ELF-1 (cell line): ENCODE results near the gene CAMK1G.
A peak's percentile ranks its signal among the peaks of the same experiment; 100 is the strongest.

Source experiments
- DNase-seq: peaks from one replicate; pipeline ENCODE4 v3.0.0-alpha.2; 2016; ENCODE audit warnings: low read depth, low spot score

CAMK1G gene

DNA sequence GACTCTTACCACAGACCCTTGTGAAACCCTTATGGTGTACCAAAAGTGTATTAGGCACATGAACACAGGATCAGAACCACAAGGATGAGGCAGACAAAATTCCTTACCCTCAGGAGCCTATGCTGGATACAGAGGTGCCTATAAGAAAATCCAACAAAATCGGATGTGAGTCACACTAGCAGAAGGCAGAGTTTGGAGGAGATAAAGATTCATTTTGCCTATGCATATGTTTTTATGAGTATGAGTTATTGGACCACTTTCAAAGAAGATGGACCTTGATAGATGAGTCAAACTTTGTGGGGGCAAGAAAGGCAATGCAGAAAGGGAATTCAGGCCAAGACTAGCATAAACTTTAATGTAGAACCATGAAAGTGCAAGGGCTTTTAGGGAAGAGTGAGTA, 17.0 kb downstream of the CAMK1G start:
- DNase-seq, result no peak

DNA sequence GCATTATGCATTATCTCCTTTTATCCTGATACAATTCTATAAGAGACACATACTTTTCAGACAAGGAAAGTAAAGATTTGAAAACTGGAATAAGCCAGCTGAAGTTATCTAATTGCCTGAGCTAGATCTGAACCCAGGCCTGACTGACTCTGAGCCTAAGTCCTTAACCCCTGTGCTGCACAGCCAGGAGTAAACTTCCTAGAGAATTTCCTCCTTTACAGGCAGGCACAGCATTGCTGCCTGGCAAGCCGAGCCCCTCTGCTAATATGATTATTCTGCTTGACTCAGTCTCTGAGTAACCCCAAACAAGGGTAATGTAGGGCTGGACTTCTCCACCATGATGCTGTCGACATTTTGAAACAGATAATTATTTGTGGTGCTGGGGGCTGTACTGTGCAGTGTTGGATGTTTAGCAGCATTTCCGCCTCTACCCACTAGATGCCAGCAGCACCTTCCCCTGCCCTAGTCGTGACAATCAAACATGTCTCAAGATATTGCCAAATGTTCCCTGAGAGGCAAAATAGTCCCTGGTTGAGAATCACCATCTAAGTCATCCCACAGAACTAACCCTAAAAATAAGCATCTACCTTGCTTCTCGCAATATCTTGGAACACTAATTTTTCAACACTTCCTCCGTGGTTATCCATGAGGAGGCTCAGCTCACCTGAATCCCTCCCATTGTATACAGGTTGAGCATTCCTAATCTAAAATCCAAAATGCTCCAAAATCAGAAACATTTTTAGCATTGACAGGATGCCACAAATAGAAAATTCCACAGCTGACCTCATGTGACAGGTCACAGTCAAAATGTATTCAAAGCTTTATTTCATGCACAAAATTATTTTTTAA, 18.5 kb downstream of the CAMK1G start:
- DNase-seq, result peak; percentile 43

DNA sequence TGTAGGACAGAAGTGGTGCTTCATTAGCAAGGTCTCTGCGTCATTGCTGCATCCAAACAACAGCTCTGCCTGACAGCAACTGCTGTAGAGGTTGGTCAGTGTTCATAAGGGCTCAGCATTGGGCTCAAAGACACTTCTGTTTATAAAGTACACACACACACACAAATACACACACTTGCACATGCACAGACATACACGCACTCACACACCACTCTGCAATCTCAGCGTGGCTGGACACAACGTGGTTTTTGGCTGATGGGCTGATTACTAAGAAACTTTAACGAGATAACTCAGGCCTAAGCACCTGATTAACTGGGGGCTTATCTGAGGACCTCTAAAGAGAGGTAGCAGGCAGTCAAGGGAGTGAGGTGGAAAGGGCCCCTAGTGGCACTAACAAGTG, 20.4 kb downstream of the CAMK1G start:
- DNase-seq, result no peak

DNA sequence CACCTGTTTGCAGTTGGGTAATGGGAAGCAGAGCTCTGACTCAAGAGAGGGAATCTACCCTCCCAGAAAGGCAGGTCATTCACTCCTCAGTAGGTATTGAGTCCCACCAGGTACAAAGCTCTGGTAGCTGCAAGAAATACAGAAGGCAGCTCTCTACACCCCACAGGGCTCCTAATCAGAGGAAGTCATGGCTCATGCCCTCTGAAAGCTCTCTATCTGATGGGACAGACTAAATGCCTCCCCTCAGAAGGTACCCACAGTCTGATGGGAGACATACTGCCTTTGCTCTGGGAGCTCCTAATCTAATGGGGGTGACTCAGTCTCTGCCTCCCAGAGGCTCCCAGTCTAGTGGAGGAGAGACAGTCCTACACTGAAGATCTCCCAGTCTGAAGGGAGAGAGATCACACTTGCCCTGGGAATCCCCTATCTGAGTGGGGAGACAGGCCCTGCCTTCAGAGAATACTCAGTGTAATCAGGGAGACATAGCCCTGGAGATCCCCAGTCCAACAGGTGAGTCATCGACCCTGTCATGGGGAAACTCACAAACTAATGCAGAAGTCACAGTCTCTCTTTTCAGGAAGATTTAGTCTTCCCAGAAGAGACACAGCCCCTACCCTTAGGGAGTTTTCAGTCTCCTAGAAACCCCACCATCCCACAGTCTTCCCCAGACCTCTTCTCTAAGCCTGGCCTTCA, 23.7 kb downstream of the CAMK1G start:
- DNase-seq, result no peak

DNA sequence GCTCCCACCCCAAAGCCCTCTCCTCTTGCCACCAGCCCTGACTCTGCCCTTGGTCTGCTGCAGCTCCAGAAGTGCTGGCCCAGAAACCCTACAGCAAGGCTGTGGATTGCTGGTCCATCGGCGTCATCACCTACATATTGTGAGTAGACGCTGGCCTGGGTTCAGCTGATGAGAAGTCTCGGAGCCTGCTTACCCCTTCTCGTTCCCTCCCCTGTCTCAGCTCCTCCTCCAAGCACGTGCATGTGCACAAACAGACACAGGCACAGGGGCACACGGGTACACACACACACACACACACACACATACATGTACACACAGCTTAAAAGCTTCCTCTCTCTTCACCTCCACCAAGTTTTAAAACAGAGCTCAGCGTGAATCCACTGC, 24.3 kb downstream of the CAMK1G start:
- no peak for DNase-seq

DNA sequence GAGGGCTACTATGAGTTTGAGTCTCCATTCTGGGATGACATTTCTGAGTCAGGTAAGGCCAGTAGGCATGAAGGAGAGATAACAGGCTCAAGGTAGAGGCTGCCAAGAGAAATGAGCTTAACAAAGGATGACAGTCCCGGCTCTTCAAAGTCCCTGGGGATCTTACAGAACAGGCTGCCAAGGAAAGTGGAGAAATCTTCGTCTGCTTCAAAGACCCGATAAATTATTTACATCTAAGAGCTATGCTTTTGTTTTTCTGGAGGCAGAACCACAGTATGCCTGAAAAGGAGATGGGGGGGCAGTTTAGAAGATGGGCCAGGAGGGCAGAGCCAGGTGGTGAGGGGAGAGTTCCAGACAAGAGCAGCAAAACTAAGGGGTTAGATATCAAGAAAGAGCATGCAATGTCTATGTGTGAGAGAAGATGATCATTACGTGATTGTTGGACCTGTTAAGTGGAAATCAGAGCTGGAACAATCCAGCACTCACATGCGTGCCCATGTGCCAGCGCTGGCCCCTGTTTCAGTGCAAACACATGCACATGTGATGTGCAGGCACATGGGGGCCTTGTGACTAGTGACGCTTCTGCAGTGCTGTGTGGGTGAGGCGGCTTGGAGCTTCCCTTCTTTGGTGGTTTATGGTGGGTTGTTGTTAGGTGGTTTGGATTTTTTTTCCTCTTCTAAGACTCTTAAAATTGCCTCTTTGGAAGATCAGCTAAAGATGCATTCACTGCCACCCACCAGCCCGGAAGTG, 25.7 kb downstream of the CAMK1G start:
- DNase-seq, result no peak

DNA sequence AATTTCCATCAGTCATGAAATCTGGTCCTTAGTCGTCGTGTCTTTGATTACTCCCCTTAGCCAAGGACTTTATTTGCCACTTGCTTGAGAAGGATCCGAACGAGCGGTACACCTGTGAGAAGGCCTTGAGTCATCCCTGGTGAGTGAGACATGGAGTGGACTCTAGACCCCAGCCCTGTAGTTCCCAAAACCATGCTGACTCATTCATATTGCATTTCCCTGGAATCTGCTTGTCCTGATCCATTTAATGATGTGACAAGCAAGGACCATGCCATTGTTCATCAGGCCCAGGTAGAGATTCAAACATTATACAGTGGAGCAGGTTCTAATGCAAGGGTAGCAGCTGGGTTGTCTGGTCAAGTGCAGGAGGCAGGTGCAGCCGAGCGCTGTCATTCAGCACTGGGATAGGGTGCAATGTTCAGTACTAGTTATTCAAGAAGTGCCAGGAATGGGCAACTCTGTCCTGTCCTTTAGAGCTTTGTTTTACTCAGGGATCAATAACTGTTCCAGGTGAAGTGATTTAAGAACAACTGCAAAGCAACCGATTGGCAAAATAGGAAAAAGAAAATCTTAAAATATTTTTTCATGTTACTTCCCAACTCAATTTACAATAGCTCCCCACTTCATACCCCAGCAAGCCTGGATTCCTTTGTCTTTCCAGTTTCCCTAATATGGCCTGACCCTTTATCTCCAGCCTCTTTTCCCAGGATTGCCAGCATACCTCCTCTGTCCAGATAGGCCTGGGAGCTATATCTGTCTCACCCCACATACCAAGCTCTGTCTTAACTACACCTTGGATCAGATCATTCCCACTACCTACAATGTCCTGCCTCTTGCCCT, 26.5 kb downstream of the CAMK1G start:
- DNase-seq, result peak; percentile 23

DNA sequence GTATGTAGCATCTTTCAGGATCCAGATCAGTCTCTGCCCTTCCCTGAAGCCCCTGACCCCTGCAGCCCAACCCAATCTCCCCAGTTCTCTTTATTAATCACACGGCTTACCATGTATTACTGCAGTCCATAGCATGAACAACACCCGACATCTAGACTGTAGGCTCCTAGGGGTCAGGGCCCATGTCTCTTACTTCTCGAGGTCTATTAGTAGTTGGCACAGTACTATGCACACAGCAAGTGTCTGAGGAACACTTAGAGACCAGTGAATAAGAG, 27.1 kb downstream of the CAMK1G start:
- no peak for DNase-seq

DNA sequence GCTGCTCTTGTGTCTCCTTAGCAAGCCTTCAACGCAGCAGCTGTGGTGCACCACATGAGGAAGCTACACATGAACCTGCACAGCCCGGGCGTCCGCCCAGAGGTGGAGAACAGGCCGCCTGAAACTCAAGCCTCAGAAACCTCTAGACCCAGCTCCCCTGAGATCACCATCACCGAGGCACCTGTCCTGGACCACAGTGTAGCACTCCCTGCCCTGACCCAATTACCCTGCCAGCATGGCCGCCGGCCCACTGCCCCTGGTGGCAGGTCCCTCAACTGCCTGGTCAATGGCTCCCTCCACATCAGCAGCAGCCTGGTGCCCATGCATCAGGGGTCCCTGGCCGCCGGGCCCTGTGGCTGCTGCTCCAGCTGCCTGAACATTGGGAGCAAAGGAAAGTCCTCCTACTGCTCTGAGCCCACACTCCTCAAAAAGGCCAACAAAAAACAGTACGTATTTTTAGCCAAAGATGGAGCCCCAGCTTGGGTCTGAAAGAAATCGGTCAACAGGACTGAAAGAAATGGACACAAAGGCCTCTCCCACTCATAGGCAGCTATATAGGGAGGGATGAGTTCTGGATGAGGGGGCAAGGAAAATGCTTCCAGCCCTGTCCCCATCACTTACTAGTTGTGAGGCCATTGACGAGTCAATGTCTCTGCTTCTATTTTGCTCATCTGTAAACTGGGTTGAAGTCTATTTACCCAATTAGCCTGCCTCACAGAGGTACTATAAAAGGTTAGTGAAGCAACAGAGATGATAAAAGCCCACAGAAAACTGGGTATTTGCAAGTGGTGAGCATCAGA, 28.5 kb downstream of the CAMK1G start:
- DNase-seq, result no peak

DNA sequence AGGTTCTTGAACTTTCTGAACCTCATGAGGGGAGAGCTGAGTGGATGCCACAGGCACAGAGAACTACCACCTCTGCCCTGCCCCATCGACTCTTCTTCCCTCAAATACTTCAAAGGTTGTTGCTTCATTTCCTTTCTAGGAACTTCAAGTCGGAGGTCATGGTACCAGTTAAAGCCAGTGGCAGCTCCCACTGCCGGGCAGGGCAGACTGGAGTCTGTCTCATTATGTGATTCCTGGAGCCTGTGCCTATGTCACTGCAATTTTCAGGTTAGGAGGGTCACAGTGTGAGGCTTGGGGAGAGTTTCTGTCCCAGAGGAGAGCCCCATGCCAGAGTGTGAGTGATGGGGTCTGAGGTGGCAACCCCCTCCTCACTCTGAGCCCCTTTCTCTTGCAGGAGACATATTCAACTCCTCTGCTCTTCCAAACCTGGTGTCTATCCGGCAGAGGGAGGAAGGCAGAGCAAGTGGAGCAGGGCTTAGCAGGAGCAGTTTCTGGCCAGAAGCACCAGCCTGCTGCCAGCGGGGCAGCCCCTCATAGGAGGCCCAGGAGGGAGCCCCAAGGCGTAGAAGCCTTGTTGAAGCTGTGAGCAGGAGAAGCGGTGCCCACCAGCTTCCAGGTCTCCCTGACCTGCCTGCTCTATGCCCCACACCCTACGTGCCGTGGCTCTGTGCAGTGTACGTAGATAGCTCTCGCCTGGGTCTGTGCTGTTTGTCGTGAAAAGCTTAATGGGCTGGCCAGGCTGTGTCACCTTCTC, 29.3 kb downstream of the CAMK1G start:
- no peak for DNase-seq

DNA sequence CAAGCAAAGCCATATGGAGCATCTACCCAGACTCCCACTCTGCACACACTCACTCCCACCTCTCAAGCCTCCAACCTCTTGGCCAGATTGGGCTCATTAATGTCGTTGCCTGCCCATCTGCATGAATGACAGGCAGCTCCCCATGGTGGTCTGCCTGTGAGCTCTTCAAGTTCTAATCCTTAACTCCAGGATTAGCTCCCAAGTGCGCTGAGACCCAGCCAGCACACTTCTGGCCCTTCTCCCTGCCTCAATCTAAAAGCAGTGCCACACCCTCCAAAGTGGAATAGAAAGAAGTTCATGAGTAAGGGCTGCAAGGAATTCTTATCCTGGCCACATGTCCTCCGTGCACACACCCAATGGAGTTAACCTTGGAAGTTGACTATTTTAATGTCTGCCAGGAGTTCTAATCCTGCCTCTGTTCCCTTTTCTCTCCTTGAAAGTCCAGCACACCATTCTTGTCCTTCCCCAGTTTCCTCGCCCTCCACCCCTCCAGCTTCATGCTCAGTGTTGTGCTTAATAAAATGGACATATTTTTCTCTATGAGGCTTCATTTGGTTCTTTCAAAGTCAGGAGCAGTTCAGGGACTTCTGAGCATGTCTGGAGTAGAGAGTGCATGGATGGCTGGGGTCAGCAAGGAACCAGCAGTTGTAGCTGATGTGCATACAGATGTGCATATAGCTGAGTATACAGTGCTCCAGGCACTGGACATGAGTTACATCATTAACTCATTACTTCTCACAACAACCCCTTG, 30.1 kb downstream of the CAMK1G start:
- DNase-seq, result no peak

DNA sequence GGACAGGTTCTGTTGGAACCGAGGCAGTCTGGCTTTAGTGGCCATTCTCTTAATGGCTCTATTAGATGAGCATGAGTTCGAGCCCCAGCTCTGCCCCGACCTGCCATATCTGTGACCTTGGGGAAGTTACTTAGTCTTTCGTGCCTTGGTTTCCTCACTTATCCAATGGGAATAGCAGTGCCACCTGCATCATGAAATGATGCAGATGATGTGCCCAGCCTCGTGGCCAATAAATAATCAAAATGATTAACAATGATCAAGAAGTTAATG, 30.6 kb downstream of the CAMK1G start:
- DNase-seq, result no peak

DNA sequence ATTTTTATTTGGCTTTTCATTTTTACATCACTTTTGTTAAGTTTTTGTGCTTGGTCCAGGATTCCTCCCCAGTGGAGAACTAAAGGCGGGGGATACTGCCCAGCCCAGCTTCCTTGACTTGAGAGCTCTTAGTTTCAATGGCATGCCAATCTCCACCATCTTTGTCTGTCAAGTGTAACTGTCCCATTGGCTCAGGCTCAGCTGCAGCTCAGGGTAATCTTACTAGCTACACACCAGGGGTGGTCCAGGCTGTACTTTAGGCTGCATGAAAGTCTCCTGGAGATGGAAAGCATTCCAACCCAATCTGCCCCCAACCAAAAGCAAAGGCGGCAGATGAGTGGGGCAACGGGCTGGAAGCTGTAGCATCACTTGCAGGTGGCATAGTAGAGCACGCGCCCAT, 31.4 kb downstream of the CAMK1G start:
- DNase-seq, result no peak

DNA sequence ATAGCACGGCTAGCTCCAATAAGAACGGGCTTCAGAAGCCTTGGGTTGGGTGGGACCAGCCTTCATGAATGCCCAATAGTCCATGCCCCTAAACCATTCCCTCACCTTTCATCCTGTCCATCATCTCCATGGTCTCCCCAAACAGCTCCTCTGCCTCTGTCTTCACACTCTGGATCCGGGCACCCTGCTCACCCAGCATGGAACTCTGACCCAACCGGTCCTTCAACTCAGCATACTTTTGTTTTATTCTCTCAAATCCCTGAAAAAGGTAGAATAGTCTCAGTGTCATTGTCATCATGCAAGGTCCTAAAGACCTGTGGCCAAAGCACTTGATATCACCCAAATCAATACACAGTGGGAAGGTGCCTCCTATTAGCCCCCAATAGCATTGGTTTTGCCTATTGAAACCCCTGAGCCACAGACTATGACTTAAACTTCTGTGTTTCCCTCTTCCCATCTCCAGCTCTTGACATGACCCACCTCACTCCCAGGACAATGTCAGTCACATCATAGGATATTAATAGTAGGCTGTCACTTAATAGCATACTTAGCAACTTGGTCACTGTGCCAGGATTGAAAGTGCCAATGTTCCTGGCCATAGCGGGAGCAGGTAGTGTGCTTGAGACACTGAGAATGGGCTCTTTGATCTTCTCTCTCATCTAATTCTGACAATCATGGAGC, 33.0 kb downstream of the CAMK1G start:
- no peak for DNase-seq

DNA sequence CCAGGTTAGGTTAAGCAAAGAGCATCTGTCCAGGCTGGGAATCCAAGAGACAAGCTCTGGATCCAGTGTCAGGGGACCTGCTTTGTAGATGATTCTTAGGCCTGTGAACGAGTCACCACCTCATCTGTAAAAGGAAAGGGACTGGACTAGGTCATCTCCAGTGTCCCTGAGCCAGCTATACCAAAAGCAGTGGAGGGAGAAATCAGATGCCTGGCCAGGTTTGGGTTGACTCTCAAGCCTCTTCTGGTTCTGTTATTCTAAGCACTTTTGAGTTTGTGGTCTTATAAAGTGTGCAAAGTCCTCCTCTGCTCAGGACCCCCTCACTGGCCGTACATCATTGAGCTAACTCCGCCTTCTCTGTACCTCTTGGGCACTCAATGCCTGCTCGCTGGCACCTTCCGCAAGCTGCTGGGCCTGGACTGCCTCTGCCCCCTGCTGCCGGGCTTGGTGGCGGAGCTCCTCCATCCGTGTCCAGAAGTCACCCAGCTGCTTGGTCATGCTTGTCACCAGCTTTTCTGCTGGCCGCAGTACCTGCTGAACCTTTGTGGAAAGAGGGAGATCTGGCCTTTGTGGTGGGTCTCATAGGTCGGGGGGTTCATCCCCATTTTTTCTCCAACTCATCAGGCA, 33.6 kb downstream of the CAMK1G start:
- no peak for DNase-seq

DNA sequence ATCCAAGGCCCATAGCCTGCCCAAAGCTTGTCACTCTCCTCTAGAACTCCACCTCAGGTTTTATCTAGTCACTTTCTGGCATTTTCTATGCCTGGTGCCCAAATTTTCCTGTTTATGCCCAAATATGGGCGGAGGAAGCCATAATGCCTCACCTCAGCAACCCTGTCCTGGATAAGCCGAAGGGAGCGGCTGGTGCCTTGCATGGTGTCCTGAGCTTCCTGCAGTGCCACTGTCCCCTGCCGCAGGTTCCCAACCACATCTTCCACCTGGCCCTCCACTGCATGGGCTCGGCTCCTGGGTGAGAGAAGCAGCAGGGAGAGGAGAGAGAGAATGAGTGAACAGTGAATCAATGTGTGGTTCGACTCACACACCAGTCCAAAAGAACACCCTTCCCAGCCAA, 34.2 kb downstream of the CAMK1G start:
- no peak for DNase-seq

DNA sequence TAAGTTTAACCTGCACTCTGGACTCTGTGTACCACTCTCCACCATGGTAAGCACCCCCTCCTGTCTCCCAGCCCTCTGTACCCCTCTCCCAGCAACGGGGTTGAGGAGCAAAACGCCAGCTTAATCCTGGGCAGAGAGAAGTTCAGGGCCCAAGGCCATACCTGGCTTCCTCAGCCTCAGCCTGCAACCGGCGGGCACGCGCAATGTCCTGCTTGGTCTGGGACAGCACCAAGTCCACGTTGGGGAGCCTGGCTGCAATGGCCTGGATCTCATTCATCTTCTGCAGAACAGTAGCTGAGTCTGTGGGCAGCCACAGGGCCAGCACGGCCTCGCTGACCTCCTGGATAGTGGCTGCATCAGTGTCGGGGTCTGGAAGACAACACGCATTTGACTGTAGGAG, 34.8 kb downstream of the CAMK1G start:
- no peak for DNase-seq

DNA sequence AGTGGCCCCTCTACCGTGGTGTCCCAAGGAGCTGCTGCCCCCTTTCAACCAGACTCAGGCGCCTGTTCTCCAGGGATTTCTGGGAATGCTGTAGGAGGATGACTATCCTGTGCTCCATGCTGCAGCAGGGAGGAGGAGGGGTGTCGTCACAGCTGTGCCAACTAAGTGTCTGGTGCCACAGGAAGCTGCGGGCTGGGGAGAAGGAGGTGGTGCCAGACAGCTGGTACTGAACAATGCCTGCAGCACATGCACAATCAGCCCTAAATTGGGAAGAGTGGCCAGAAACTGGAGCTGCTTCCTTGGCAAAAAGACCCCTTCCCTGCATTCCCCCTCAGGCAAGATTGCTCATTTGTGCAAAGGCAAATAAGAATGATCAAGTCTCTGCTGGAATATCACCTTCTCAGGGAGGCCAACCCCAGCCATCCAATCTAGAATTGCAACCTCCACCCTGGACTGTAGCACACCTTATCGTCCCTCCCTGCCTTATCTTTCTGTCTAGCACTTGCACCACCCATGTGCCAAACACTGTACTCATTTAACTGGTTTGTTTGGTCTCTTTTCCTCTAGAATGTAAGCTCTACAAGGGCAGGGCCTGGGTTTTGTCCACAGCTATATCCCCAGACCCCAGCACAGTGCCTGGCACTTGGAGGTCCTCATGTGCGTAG, 35.4 kb downstream of the CAMK1G start:
- no peak for DNase-seq
